ENCODE data around the gene ZNF688. TPM values are rescaled to one million over a fixed set of nuclear protein-coding genes. Genes with fewer than 3 reads are reported as not detected.

The ZNF688 gene
- total and polyA plus RNA-seq, 2 of the 13 experiments (the other 11 are each of a cell fraction or from before 2014, with no cell fraction given), result 2.4 to 5.4 TPM

DNA sequence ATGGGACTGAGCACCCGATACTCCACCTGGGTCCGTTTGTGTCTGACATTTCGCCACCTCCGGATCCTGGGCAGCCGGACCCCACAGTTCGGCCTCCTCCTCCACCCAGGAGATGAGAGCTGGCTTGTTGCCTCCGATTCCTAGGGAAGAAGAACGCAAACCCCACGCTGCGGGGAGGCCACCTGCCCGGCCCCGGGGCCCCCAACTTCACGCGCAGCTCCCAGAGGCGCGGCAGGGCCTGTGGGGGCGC, 13.9 kb downstream of the ZNF688 start (continued):
- TF ChIP-seq, protein P1, sequence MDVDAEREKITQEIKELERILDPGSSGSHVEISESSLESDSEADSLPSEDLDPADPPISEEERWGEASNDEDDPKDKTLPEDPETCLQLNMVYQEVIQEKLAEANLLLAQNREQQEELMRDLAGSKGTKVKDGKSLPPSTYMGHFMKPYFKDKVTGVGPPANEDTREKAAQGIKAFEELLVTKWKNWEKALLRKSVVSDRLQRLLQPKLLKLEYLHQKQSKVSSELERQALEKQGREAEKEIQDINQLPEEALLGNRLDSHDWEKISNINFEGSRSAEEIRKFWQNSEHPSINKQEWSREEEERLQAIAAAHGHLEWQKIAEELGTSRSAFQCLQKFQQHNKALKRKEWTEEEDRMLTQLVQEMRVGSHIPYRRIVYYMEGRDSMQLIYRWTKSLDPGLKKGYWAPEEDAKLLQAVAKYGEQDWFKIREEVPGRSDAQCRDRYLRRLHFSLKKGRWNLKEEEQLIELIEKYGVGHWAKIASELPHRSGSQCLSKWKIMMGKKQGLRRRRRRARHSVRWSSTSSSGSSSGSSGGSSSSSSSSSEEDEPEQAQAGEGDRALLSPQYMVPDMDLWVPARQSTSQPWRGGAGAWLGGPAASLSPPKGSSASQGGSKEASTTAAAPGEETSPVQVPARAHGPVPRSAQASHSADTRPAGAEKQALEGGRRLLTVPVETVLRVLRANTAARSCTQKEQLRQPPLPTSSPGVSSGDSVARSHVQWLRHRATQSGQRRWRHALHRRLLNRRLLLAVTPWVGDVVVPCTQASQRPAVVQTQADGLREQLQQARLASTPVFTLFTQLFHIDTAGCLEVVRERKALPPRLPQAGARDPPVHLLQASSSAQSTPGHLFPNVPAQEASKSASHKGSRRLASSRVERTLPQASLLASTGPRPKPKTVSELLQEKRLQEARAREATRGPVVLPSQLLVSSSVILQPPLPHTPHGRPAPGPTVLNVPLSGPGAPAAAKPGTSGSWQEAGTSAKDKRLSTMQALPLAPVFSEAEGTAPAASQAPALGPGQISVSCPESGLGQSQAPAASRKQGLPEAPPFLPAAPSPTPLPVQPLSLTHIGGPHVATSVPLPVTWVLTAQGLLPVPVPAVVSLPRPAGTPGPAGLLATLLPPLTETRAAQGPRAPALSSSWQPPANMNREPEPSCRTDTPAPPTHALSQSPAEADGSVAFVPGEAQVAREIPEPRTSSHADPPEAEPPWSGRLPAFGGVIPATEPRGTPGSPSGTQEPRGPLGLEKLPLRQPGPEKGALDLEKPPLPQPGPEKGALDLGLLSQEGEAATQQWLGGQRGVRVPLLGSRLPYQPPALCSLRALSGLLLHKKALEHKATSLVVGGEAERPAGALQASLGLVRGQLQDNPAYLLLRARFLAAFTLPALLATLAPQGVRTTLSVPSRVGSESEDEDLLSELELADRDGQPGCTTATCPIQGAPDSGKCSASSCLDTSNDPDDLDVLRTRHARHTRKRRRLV (CRISPR knock-in tag; IDR thresholded peaks at IDR 0.05), result peak; percentile 39; the same call in 1 of the 2 replicates
- TF ChIP-seq ZNF83 (CRISPR knock-in tag; IDR thresholded peaks at IDR 0.05; ENCODE audit: borderline replicate concordance) (no peak), AKNA (CRISPR knock-in tag; IDR thresholded peaks at IDR 0.05; ENCODE audit: borderline replicate concordance) (no peak), FOXC1 (CRISPR knock-in tag; IDR thresholded peaks at IDR 0.05; ENCODE audit: borderline replicate concordance) (no peak), ATF5 (CRISPR knock-in tag; IDR thresholded peaks at IDR 0.05; ENCODE audit: low read depth) (0 out of 2 replicates have a peak, but pooled peaks have one; percentile 70), SKI (IDR thresholded peaks at IDR 0.05; ENCODE audit: partially characterized antibody) (peak; percentile 23), ZNF572 (CRISPR knock-in tag; IDR thresholded peaks at IDR 0.05) (peak; percentile 22; the same call in 1 of the 2 replicates)
- TF ChIP-seq, protein P2, sequence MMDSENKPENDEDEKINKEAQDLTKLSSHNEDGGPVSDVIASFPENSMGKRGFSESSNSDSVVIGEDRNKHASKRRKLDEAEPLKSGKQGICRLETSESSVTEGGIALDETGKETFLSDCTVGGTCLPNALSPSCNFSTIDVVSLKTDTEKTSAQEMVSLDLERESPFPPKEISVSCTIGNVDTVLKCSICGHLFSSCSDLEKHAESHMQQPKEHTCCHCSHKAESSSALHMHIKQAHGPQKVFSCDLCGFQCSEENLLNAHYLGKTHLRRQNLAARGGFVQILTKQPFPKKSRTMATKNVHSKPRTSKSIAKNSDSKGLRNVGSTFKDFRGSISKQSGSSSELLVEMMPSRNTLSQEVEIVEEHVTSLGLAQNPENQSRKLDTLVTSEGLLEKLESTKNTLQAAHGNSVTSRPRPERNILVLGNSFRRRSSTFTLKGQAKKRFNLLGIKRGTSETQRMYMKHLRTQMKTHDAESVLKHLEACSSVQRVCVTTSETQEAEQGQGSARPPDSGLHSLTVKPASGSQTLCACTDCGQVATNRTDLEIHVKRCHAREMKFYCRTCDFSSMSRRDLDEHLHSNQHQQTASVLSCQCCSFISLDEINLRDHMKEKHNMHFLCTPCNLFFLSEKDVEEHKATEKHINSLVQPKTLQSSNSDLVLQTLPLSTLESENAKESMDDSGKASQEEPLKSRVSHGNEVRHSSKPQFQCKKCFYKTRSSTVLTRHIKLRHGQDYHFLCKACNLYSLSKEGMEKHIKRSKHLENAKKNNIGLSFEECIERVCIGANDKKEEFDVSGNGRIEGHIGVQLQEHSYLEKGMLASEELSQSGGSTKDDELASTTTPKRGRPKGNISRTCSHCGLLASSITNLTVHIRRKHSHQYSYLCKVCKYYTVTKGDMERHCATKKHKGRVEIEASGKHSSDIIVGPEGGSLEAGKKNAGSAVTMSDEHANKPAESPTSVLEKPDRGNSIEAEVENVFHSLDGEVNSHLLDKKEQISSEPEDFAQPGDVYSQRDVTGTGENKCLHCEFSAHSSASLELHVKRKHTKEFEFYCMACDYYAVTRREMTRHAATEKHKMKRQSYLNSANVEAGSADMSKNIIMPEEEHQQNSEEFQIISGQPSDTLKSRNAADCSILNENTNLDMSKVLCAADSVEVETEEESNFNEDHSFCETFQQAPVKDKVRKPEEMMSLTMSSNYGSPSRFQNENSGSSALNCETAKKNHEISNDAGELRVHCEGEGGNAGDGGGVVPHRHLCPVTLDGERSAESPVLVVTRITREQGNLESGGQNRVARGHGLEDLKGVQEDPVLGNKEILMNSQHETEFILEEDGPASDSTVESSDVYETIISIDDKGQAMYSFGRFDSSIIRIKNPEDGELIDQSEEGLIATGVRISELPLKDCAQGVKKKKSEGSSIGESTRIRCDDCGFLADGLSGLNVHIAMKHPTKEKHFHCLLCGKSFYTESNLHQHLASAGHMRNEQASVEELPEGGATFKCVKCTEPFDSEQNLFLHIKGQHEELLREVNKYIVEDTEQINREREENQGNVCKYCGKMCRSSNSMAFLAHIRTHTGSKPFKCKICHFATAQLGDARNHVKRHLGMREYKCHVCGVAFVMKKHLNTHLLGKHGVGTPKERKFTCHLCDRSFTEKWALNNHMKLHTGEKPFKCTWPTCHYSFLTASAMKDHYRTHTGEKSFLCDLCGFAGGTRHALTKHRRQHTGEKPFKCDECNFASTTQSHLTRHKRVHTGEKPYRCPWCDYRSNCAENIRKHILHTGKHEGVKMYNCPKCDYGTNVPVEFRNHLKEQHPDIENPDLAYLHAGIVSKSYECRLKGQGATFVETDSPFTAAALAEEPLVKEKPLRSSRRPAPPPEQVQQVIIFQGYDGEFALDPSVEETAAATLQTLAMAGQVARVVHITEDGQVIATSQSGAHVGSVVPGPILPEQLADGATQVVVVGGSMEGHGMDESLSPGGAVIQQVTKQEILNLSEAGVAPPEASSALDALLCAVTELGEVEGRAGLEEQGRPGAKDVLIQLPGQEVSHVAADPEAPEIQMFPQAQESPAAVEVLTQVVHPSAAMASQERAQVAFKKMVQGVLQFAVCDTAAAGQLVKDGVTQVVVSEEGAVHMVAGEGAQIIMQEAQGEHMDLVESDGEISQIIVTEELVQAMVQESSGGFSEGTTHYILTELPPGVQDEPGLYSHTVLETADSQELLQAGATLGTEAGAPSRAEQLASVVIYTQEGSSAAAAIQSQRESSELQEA (CRISPR knock-in tag; IDR thresholded peaks at IDR 0.05; ENCODE audit: not compliant biosample characterization), result no peak
- TF ChIP-seq, protein P3, sequence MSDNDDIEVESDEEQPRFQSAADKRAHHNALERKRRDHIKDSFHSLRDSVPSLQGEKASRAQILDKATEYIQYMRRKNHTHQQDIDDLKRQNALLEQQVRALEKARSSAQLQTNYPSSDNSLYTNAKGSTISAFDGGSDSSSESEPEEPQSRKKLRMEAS (IDR thresholded peaks at IDR 0.05), result peak; percentile 9; the same call in 1 of the 2 replicates

Data from HepG2 (cell line).